CD4-positive, alpha-beta T cell (primary cell): ENCODE measurements around the gene AARSD1. TPM values are rescaled to one million over a fixed set of nuclear protein-coding genes. Genes with fewer than 3 reads are reported as not detected.
"Not testable (repeated sequence)": the region's sequence is repeated elsewhere in the genome, so short reads cannot be mapped to it uniquely, and the experiment has no call there.

Experiments
- ATAC-seq: fragments of 200-7000 bp; cut with Tn5 transposase; one replicate; pipeline ENCODE4 v1.10.0; 2022; ENCODE audit warnings: mild to moderate bottlenecking; ENCODE audit not compliant: poor library complexity
- CTCF ChIA-PET: fragments of 350-600 bp; sonication (Branson Sonifier 250); formaldehyde crosslinking; loops from one replicate; lab custom pipeline; 2021; ENCODE audit warnings: antibody characterized with exemption, inconsistent platforms; lab: Charles Lee
- POLR2A ChIA-PET: fragments of 350-600 bp; sonication (Branson Sonifier 250); formaldehyde crosslinking; loops from one replicate; lab custom pipeline; 2021; ENCODE audit warnings: antibody characterized with exemption, inconsistent platforms; lab: Charles Lee
- DNase-seq, 14 experiments: peaks; one replicate each; pipeline ENCODE4 v3.0.0-alpha.2; 2013 to 2020; ENCODE audit warnings: mixed read lengths in 2 of 14
- H3K27ac ChIP-seq, 2 donors: one replicate each; pipeline versions ENCODE4 v1.5.1 to v1.7.0; 2013; ENCODE audit warnings: low read length in 2 of 2, low read depth in 1 of 2, mild to moderate bottlenecking in 1 of 2
- H3K27me3 ChIP-seq, 2 experiments: 1 replicate in 1 of 2; 2 replicates in 1 of 2; pipeline versions ENCODE4 v1.6.1 to v1.7.0; 2013; ENCODE audit warnings: low read length in 2 of 2, control low read depth in 1 of 2, mild to moderate bottlenecking in 1 of 2, moderate library complexity in 1 of 2; ENCODE audit not compliant: insufficient read depth in 2 of 2, control insufficient read depth in 1 of 2
- H3K36me3 ChIP-seq: one replicate; pipeline ENCODE4 v1.6.1; 2013; ENCODE audit warnings: low read length, control low read depth; ENCODE audit not compliant: insufficient read depth
- H3K4me1 ChIP-seq: one replicate; pipeline ENCODE4 v1.6.1; 2013; ENCODE audit warnings: low read length, control low read depth; ENCODE audit not compliant: insufficient read depth
- H3K4me3 ChIP-seq: one replicate; pipeline ENCODE4 v1.5.1; 2013; ENCODE audit warnings: mild to moderate bottlenecking, low read length, moderate library complexity
- H3K9me3 ChIP-seq, 2 experiments: 1 replicate in 1 of 2; 2 replicates in 1 of 2; pipeline versions ENCODE4 v1.6.1 to v1.7.0; 2013; ENCODE audit warnings: low read length in 2 of 2, mild to moderate bottlenecking in 2 of 2, control low read depth in 1 of 2, moderate library complexity in 1 of 2; ENCODE audit not compliant: control insufficient read depth in 1 of 2, insufficient read depth in 1 of 2
- H3K27ac Mint-ChIP-seq: one replicate; pipeline ENCODE4 v1.8.0; 2020; ENCODE audit warnings: mixed read lengths
- H3K27me3 Mint-ChIP-seq: one replicate; pipeline ENCODE4 v1.8.0; 2021; ENCODE audit warnings: mixed read lengths
- H3K36me3 Mint-ChIP-seq: one replicate; pipeline ENCODE4 v1.8.0; 2021; ENCODE audit warnings: low read depth, mixed read lengths
- H3K4me1 Mint-ChIP-seq: one replicate; pipeline ENCODE4 v1.8.0; 2021; ENCODE audit warnings: low read depth, mixed read lengths
- H3K4me3 Mint-ChIP-seq: one replicate; pipeline ENCODE4 v1.8.0; 2020; ENCODE audit warnings: mild to moderate bottlenecking, mixed read lengths
- H3K9me3 Mint-ChIP-seq: one replicate; pipeline ENCODE4 v1.8.0; 2020; ENCODE audit warnings: mixed read lengths
- intact Hi-C, 2 experiments: fragments of 100-400 bp; cut with DNase I in 1 of 2; cut with micrococcal nuclease in 1 of 2; formaldehyde crosslinking; loops; one replicate each; pipeline versions ENCODE4 v1.15.1 to v1.9.0; 2023 to 2025; cut with DNase I, micrococcal nuclease
- total RNA-seq, 174 experiments: library from RNA in 2 of 174; stranded (reverse) in 2 of 174; gene quantifications; one replicate each; pipeline ENCODE4 v1.2.3 and lab custom pipeline; 2021 to 2026
- TF ChIP-seq, protein P1 (sequence below): fragments of 200-600 bp; IDR thresholded peaks from one replicate; pipeline ENCODE4 v1.8.0; 2022; ENCODE audit warnings: antibody characterized with exemption, mild to moderate bottlenecking

Gene AARSD1
- total RNA-seq, 2 experiments from 2014 or later, result 60.4 to 70.8 TPM

DNA sequence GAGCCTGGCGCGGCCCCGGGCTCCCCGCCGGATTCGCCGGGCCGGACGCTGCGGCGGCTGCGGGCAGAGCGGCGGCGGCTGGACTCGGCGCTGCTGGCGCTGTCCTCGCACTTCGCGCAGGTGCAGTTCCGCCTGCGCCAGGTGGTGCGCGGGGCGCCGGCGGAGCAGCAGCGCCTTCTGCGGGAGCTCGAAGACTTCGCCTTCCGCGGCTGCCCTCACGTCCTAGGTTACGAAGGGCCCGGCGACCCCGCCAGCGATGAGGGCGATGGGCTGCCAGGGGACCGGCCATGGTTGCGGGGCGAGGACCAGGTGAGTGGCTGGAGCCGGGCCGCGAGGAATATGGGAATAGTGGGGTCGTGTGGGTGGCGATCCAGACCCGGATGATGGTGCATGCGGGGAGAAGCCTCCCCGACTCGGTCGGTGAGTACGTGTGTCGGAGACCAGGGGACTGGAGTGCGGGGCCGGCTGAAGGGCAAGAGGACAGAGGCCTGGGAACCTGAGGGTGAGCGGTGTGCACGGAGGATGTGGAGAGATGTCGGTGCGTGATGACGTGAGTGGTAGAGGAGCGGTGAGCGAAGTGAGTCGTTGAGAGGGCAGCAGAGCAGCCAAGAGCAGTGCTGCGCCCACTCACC is 16.6 kb upstream of the AARSD1 start:
- H3K27ac Mint-ChIP-seq, result peak overlapping the region; percentile 84
- Histone ChIP-seq H3K4me1 (peaks cover 32% of the 10 kb centered on the region), H3K9me3 (no peaks in the 10 kb centered on the region), H3K27ac (peak overlapping the region; percentile 58 to 66), H3K27me3 (no peaks in the 10 kb centered on the region), H3K4me3 (peak overlapping the region; percentile 87), H3K36me3 (peaks cover 20% of the 10 kb centered on the region)
- DNase-seq (peak in 13 of 14 experiments; percentile 20 to 86 (median 46)), ATAC-seq (peak; percentile 81)
- no peaks in the 10 kb centered on the region for H3K27me3 Mint-ChIP-seq
- H3K4me1 Mint-ChIP-seq, result peaks cover 46% of the 10 kb centered on the region
- CTCF ChIA-PET, result interaction anchor here (0.6 to 2.5 kb wide), 10 partner anchors 17 to 247 kb away, joined by 3 to 20 read pairs (median 3); partner anchors contain the start of genes AARSD1, BECN1, IFI35 and RPL27
- intact Hi-C loops, result loop anchor here (1.0 to 5.0 kb wide), 3 partner anchors 17 to 149 kb away; partner anchors contain the start of genes RPL27 (in 2 of the 2), AARSD1 (in 1 of the 2) and PSME3 (in 1 of the 2)
- TF ChIP-seq, protein P1, sequence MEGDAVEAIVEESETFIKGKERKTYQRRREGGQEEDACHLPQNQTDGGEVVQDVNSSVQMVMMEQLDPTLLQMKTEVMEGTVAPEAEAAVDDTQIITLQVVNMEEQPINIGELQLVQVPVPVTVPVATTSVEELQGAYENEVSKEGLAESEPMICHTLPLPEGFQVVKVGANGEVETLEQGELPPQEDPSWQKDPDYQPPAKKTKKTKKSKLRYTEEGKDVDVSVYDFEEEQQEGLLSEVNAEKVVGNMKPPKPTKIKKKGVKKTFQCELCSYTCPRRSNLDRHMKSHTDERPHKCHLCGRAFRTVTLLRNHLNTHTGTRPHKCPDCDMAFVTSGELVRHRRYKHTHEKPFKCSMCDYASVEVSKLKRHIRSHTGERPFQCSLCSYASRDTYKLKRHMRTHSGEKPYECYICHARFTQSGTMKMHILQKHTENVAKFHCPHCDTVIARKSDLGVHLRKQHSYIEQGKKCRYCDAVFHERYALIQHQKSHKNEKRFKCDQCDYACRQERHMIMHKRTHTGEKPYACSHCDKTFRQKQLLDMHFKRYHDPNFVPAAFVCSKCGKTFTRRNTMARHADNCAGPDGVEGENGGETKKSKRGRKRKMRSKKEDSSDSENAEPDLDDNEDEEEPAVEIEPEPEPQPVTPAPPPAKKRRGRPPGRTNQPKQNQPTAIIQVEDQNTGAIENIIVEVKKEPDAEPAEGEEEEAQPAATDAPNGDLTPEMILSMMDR, result no peak
- peaks cover 36% of the 10 kb centered on the region for H3K36me3 Mint-ChIP-seq
- POLR2A ChIA-PET, result interaction anchor here (0.6 to 6.2 kb wide), 3 partner anchors 17 to 408 kb away, joined by 3 to 33 read pairs (median 6); partner anchors contain the start of gene RPL27
- no peaks in the 10 kb centered on the region for H3K9me3 Mint-ChIP-seq
- H3K4me3 Mint-ChIP-seq, result peak overlapping the region; percentile 93

DNA sequence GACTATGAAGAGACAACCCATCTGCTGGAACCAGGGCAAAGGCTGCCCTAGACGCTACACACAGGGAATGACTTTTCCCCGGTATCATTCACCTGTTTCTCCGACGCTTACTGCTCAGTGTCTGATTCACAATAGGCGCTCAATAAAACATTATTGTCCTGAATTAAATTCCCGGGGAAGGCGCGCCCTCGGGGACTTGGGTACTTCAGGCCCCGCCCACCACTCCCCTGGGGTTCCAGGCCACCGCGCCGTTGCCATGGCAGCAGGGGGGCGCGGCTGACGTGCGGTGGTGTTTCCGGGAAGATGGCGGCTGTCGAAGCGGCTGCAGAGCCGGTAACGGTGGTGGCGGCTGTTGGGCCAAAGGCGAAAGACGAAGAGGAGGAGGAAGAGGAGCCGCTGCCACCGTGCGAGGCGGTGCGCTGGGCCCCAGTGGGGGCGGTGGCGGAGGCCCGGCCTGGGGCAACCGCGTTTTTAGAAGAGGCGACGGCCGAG is 16.1 kb upstream of the AARSD1 start, which contains the start of gene RUNDC1:
Gene RUNDC1 (plus strand): TSS at position 292 of the 492 bp plus-strand sequence. CDS start 12 bp downstream, at position 304.
- Mint-ChIP-seq H3K27me3 (no peaks in the 10 kb centered on the region), H3K4me1 (peaks cover 41% of the 10 kb centered on the region), H3K27ac (peak within 1 kb of the TSS; percentile 84), H3K9me3 (no peaks in the 10 kb centered on the region), H3K36me3 (peaks cover 30% of the 10 kb centered on the region), H3K4me3 (peak within 1 kb of the TSS; percentile 95)
- Histone ChIP-seq H3K36me3 (peaks cover 16% of the 10 kb centered on the region), H3K27me3 (no peaks in the 10 kb centered on the region), H3K27ac (peak within 1 kb of the TSS; percentile 58 to 66), H3K4me3 (peak within 1 kb of the TSS; percentile 87), H3K9me3 (no peaks in the 10 kb centered on the region), H3K4me1 (peaks cover 32% of the 10 kb centered on the region)
- peak; percentile 86 for ATAC-seq
- DNase-seq, result peak; percentile 79 to 96 (median 88)
- ChIA-PET POLR2A (interaction anchor here (0.6 to 6.2 kb wide), 4 partner anchors 18 to 409 kb away, joined by 3 to 33 read pairs (median 5); partner anchors contain the start of gene RPL27), CTCF (interaction anchor here (0.7 to 2.5 kb wide), 7 partner anchors 16 to 161 kb away, joined by 3 to 20 read pairs (median 3); partner anchors contain the start of genes AARSD1, BECN1, IFI35 and RPL27)
- intact Hi-C loops, result loop anchor here (1.0 to 5.0 kb wide), 2 partner anchors 18 to 148 kb away; partner anchors contain the start of genes RPL27 (in 2 of the 2) and PSME3 (in 1 of the 2)
- TF ChIP-seq, protein P1, result no peak

DNA sequence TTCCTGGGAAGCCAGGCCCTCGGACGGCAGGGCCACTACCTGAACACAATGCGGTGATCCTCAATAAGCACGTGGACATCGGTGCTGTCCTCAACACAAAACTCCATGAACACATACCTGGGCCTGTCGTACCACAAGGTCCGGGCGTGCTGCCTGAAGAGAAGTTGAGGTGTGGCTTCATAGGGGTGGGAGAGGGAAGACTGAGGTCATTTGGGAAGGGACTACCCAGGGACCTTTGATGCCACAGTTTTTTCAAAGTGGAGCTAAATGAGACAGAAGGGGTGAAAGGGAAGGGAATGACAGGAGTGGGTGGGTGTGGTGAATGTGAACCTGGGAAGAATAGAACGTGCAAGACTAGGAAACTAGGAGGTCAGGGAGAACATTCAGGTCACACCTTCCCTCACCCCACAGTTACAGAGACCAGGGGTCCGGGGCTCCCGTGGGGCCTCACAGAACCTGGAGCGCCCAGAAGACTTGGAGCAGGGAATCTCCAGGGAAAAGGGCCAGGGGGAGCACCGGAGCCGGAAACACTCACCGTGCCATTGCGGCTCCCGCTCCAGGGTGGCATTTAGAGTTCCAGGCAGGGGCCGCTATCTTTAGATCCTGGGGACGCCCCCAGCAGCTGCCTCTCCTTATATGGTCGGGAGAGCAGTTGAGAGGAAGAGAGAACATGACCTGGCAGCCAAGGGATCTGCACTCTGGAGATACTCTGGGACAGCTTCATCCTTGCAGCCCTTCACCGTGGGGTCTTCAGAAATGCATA is 15.4 kb upstream of the AARSD1 start, which contains the start of gene PTGES3L:
Gene PTGES3L (minus strand): TSS at position 570 of the 763 bp plus-strand sequence. CDS start 27 bp downstream, at position 543.
- Mint-ChIP-seq H3K9me3 (no peaks in the 10 kb centered on the region), H3K27ac (peak within 1 kb of the TSS; percentile 84), H3K4me3 (peak within 1 kb of the TSS; percentile 95), H3K36me3 (peaks cover 26% of the 10 kb centered on the region), H3K27me3 (no peaks in the 10 kb centered on the region), H3K4me1 (peaks cover 37% of the 10 kb centered on the region)
- DNase-seq (peak in 3 of 14 experiments; percentile 4 to 50 (median 17)), ATAC-seq (peak; percentile 15)
- no peaks in the 10 kb centered on the region for H3K9me3 ChIP-seq
- TF ChIP-seq, protein P1, result no peak
- H3K4me3 ChIP-seq, result peak within 1 kb of the TSS; percentile 87
- H3K27me3 ChIP-seq, result no peaks in the 10 kb centered on the region
- intact Hi-C loops, result loop anchor here (1.0 to 5.0 kb wide), 2 partner anchors 19 to 147 kb away; partner anchors contain the start of genes RPL27 (in 2 of the 2) and PSME3 (in 1 of the 2)
- ChIA-PET POLR2A (interaction anchor here (0.7 to 6.2 kb wide), 3 partner anchors 18 to 388 kb away, joined by 4 to 33 read pairs (median 6); partner anchors contain the start of gene RPL27), CTCF (interaction anchor here (1.9 to 2.5 kb wide), 2 partner anchors 18 to 27 kb away, joined by 6 to 20 read pairs; partner anchors contain the start of genes IFI35 and RPL27)
- H3K27ac ChIP-seq, result peak within 1 kb of the TSS; percentile 58 to 66
- H3K4me1 ChIP-seq, result peaks cover 32% of the 10 kb centered on the region
- H3K36me3 ChIP-seq, result peaks cover 12% of the 10 kb centered on the region

DNA sequence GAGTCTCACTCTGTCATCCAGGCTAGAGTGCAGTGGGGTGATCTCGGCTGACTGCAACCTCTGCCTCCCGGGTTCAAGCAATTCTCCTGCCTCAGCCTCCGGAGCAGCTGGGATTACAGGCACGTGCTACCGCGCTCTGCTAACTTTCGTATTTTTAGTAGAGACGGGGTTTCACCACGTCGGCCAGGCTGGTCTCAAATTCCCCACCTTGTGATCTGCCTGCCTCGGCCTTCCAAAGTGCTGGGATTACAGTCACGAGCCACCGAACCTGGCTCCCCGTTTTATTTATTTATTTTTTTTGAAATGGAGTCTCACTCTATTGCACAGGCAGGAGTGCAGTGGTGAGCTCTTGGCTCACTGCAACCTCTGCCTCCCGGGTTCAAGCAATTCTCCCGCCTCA is 11.4 kb upstream of the AARSD1 start:
- CTCF ChIA-PET, H3K4me1 ChIP-seq, H3K27ac ChIP-seq, H3K9me3 Mint-ChIP-seq, H3K36me3 ChIP-seq, H3K4me3 ChIP-seq, H3K27me3 ChIP-seq, intact Hi-C loops, POLR2A ChIA-PET, H3K27ac Mint-ChIP-seq, DNase-seq, H3K27me3 Mint-ChIP-seq, H3K4me3 Mint-ChIP-seq, H3K9me3 ChIP-seq, H3K36me3 Mint-ChIP-seq, ATAC-seq: not testable (repeated sequence)
- peaks cover 16% of the 10 kb centered on the region for H3K4me1 Mint-ChIP-seq
